Chondrocyte (in vitro differentiated cells): ENCODE data around the gene CABLES1. TPM values are rescaled to one million over a fixed set of nuclear protein-coding genes. Genes with fewer than 3 reads are reported as not detected.
"Not testable (repeated sequence)": the region's sequence is repeated elsewhere in the genome, so short reads cannot be mapped to it uniquely, and the experiment has no call there.

ENCODE experiments used
- DNase-seq: peaks from one replicate; pipeline ENCODE4 v3.0.0; 2021; ENCODE audit warnings: mixed read lengths, low spot score
- H3K27ac Mint-ChIP-seq: one replicate; pipeline ENCODE4 v1.8.0; 2021; ENCODE audit warnings: mild to moderate bottlenecking, moderate library complexity, mixed read lengths; ENCODE audit not compliant: unreplicated experiment
- H3K27me3 Mint-ChIP-seq: 2 replicates; pipeline ENCODE4 v1.8.0; 2021; ENCODE audit warnings: low read depth, mixed read lengths
- H3K36me3 Mint-ChIP-seq: 2 replicates; pipeline ENCODE4 v1.8.0; 2021; ENCODE audit warnings: low read depth, mixed read lengths
- H3K4me1 Mint-ChIP-seq: 2 replicates; pipeline ENCODE4 v1.8.0; 2021; ENCODE audit warnings: low read depth, mild to moderate bottlenecking, mixed read lengths
- H3K4me3 Mint-ChIP-seq: one replicate; pipeline ENCODE4 v1.8.0; 2021; ENCODE audit warnings: mild to moderate bottlenecking, moderate library complexity, mixed read lengths; ENCODE audit not compliant: unreplicated experiment
- H3K9me3 Mint-ChIP-seq: 2 replicates; pipeline ENCODE4 v1.8.0; 2021; ENCODE audit warnings: low read depth, mixed read lengths
- total RNA-seq: library from RNA; stranded (reverse); gene quantifications from 3 replicates; pipeline ENCODE4 v1.2.1, GENCODE V29; 2021
- TF ChIP-seq, protein P1 (sequence below): fragments of 200-600 bp; sonication (generic); IDR thresholded peaks from 2 replicates; pipeline ENCODE4 v1.5.0; 2021; ENCODE audit warnings: antibody characterized with exemption, mild to moderate bottlenecking, moderate library complexity

Gene CABLES1
- total RNA-seq, 1 donor from 2014 or later: 29.3 TPM

DNA sequence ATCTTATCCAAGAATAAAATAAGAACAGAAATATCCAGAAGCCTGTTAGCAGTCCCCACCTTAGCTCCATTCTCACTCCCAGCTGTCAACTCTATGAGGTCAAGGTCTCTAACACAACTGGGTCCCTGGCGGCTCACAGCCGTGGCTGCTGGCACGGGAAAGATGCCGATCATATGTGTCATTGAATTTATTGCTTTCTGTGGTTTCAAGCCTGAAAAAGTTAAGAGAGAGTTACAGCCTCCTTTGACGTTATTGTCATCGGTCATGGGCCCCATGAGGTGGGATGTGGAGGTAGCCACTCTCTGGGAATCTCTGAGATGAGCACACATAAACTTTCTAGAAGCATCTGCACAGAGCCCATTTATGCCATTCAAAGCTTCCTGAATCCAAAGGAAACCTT is 28.7 kb upstream of the CABLES1 start:
- H3K4me1 Mint-ChIP-seq: peaks cover 42% of the 10 kb centered on the region
- no peaks in the 10 kb centered on the region for H3K9me3 Mint-ChIP-seq
- no peak for DNase-seq
- TF ChIP-seq, protein P1, sequence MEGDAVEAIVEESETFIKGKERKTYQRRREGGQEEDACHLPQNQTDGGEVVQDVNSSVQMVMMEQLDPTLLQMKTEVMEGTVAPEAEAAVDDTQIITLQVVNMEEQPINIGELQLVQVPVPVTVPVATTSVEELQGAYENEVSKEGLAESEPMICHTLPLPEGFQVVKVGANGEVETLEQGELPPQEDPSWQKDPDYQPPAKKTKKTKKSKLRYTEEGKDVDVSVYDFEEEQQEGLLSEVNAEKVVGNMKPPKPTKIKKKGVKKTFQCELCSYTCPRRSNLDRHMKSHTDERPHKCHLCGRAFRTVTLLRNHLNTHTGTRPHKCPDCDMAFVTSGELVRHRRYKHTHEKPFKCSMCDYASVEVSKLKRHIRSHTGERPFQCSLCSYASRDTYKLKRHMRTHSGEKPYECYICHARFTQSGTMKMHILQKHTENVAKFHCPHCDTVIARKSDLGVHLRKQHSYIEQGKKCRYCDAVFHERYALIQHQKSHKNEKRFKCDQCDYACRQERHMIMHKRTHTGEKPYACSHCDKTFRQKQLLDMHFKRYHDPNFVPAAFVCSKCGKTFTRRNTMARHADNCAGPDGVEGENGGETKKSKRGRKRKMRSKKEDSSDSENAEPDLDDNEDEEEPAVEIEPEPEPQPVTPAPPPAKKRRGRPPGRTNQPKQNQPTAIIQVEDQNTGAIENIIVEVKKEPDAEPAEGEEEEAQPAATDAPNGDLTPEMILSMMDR: no peak
- peak overlapping the region; percentile 17 for H3K4me3 Mint-ChIP-seq
- H3K27me3 Mint-ChIP-seq: no peaks in the 10 kb centered on the region
- peaks cover 2% of the 10 kb centered on the region for H3K36me3 Mint-ChIP-seq
- peak overlapping the region; percentile 97 for H3K27ac Mint-ChIP-seq

DNA sequence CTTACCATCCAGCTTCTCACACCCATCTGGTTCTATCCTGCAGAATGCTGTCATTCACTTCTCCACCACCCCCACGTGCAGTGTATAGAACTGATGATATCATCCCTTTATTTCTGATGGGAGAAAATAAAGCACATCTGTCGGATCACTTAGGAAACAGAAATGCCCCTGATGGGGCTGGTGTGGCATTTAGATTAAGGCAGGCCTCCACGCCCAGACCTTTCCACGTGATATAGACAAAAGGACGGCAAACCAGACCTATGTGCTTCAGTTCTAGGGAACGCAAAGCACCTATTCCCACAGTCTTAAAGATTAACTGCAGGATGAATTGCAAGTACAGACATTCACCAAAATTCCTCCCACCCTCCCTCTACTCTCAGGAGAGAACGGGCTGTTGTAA is 27.6 kb upstream of the CABLES1 start:
- TF ChIP-seq, protein P1: no peak
- Mint-ChIP-seq H3K9me3 (peaks cover 5% of the 10 kb centered on the region), H3K4me1 (peaks cover 42% of the 10 kb centered on the region), H3K36me3 (peaks cover 2% of the 10 kb centered on the region), H3K4me3 (no peak overlapping the region), H3K27ac (peak overlapping the region; percentile 97), H3K27me3 (no peaks in the 10 kb centered on the region)
- no peak for DNase-seq

GRCh38 chr18:23108496-23108895 is 26.8 kb upstream of the CABLES1 start:
- Mint-ChIP-seq H3K27me3 (no peaks in the 10 kb centered on the region), H3K36me3 (peaks cover 2% of the 10 kb centered on the region), H3K27ac (peak overlapping the region; percentile 97), H3K4me3 (no peak overlapping the region), H3K4me1 (peaks cover 42% of the 10 kb centered on the region), H3K9me3 (peaks cover 5% of the 10 kb centered on the region)
- TF ChIP-seq, protein P1: no peak
- DNase-seq: no peak

DNA sequence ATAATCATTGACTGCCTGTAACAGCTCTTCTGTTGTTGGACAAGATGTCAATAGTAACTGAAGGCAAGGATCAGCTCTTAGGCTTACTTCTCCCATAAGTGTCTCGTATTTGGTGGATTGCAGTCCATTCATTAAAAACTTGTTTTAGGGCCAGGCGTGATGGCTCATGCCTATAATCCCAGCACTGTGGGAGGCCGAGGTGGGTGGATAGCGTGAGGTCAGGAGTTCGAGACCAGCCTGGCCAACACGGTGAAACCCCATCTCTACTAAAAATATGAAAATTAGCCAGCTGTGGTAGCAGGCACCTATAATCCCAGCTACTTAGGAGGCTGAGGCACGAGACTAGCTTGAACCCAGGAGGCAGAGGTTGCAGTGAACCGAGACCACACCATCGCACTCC is 26.1 kb upstream of the CABLES1 start:
- peaks cover 44% of the 10 kb centered on the region for H3K4me1 Mint-ChIP-seq
- not testable (repeated sequence) for DNase-seq, H3K27me3 Mint-ChIP-seq, H3K9me3 Mint-ChIP-seq, H3K4me3 Mint-ChIP-seq, H3K27ac Mint-ChIP-seq, H3K36me3 Mint-ChIP-seq

GRCh38 chr18:23113576-23113975 is 21.7 kb upstream of the CABLES1 start:
- Mint-ChIP-seq H3K9me3 (peaks cover 5% of the 10 kb centered on the region), H3K27ac (no peak overlapping the region), H3K4me3 (no peak overlapping the region), H3K36me3 (peaks cover 2% of the 10 kb centered on the region), H3K4me1 (peaks cover 33% of the 10 kb centered on the region), H3K27me3 (no peaks in the 10 kb centered on the region)
- TF ChIP-seq, protein P1: no peak
- no peak for DNase-seq

DNA sequence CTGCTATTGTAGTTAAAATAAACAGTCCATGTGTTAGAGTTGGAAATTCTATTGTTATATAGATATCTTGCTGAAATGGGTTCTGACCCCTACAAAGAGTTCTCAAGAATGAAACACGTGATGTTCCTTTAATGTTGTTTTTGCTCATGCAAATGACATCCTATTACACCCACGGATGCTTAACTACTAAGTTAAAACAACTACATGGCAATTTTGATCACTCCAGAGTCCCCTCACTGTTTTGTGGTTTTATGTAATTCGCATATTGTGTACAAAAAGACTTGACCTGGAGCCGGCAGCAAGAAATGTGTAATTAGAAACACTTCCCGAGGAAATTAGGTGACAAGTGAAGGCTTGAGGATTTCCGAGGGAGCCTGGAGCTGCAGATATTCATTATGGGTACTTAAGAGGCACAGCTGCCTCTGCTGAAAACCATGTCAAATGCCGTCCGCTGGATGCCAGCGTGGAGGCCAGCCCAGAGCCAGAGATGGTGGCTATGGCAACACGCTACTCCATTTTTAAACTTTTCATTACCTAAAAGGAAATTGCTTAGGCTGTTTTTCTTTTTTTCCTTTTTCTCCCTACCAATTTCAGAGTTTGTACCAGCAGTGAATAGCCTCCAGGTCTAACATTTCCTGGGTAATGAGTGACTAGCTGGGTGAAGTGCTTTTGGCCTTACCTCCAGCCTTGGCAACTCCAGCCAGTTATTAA is 21.0 kb upstream of the CABLES1 start:
- Mint-ChIP-seq H3K4me3 (no peak overlapping the region), H3K27ac (peak overlapping the region; percentile 71), H3K9me3 (peaks cover 5% of the 10 kb centered on the region), H3K4me1 (peaks cover 29% of the 10 kb centered on the region), H3K27me3 (no peaks in the 10 kb centered on the region), H3K36me3 (peaks cover 2% of the 10 kb centered on the region)
- TF ChIP-seq, protein P1: no peak
- DNase-seq: no peak
